Upper lobe of left lung (tissue), 4 donors: ENCODE data around the gene SPSB2.

Experiments
- EP300 ChIP-seq, 4 donors: sonication (generic); formaldehyde crosslinking; IDR thresholded peaks; one replicate each; pipeline ENCODE4 v1.5.1; 2017; ENCODE audit warnings: antibody characterized with exemption in 4 of 4, control low read depth in 2 of 4
- POLR2A ChIP-seq, 4 donors: fragments of 450-650 bp; IDR thresholded peaks; one replicate each; pipeline ENCODE4 v1.5.1; 2016 to 2017; ENCODE audit warnings: antibody characterized with exemption in 4 of 4, mild to moderate bottlenecking in 2 of 4
- POLR2AphosphoS5 ChIP-seq, 2 donors: sonication (generic); formaldehyde crosslinking; IDR thresholded peaks; one replicate each; pipeline ENCODE4 v1.5.1; 2017; ENCODE audit warnings: antibody characterized with exemption in 2 of 2
- TF ChIP-seq, protein P1 (sequence below), 6 experiments: fragments of 450-650 bp in 4 of 6; fragments of 200-600 bp in 2 of 6; sonication (generic) in 2 of 6; IDR thresholded peaks; one replicate each; pipeline ENCODE4 v1.5.1; 2016 to 2019; ENCODE audit warnings: antibody characterized with exemption in 6 of 6

DNA sequence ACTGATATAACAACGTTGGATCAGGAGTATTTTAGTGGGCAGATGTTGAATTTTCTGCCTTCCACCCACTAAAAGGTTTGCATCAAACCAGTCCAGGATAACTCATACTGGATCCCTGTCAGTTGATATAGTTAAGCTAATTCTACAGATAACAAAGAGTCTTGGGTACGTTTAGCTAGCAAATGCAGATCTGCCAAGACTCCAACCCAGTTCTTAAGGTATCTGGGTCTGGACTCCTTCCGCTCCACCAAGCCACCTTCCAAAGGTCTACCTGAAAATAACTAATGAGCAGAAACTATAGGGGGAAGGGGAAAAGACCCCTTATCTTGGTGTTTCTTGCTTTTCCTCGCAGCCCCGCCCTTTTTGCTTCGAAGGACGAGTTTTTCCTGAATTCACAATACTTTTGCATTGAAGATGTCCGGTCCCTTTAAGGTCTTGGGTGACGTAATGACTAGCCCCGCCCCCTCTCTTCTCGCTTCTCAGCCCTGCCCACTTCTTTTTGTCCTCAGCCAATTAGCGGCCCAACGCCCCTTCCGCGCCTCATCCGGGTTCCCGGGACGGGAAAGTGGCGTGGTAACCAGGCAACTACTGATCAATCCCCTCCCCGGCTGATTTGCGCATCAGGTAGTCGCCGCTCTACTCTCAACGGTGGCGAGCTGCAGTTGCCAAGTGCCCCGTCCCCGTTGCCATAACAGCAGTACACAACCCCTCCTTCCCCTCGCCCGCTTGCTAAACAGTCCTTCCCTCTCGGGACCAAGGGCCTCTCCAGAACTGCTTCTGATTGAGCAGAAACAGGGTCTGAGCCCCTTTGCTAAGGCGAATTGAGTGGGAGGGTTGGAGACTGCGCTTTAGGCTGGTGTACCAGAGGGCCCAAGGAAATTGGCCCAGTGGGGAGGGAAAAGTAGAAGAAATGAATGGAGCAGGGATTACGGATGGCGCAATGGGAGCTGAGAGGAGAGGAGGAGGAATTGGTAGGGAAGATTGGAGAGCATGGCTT, 31.5 kb upstream of the SPSB2 start, which contains the start of gene LRRC23:
- TF ChIP-seq, protein P1, sequence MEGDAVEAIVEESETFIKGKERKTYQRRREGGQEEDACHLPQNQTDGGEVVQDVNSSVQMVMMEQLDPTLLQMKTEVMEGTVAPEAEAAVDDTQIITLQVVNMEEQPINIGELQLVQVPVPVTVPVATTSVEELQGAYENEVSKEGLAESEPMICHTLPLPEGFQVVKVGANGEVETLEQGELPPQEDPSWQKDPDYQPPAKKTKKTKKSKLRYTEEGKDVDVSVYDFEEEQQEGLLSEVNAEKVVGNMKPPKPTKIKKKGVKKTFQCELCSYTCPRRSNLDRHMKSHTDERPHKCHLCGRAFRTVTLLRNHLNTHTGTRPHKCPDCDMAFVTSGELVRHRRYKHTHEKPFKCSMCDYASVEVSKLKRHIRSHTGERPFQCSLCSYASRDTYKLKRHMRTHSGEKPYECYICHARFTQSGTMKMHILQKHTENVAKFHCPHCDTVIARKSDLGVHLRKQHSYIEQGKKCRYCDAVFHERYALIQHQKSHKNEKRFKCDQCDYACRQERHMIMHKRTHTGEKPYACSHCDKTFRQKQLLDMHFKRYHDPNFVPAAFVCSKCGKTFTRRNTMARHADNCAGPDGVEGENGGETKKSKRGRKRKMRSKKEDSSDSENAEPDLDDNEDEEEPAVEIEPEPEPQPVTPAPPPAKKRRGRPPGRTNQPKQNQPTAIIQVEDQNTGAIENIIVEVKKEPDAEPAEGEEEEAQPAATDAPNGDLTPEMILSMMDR (IDR thresholded peaks at IDR 0.05), result peak in 1 of 6 experiments; percentile 5
- TF ChIP-seq POLR2A (IDR thresholded peaks at IDR 0.05) (peak in 3 of 4 donors; percentile 38 to 70 (median 45)), POLR2AphosphoS5 (IDR thresholded peaks at IDR 0.05) (peak; percentile 79 to 84), EP300 (IDR thresholded peaks at IDR 0.05) (no peak)
